ENCODE results near the gene LDLRAD4.

LDLRAD4 gene

DNA sequence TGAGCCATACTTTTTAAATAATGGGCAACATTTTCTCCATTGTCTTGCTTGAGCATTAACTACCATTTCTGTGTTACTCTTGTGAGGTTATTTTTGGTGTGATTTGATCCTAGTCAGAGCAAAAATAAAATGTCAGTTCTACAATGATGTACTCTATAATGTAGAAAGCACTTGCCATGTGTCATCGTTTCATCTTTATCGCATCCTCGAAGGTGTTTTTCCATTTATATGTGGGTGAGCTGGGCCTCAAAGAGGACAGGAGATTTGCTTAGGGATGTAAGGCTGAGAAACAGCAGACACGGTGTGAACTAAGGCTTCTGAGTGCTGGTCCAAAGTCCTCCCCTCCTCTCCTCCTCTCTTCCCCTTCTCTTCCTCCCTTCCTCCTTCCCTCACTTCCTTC is 308.0 kb downstream of the LDLRAD4 start:
- no peak for DNase-seq

DNA sequence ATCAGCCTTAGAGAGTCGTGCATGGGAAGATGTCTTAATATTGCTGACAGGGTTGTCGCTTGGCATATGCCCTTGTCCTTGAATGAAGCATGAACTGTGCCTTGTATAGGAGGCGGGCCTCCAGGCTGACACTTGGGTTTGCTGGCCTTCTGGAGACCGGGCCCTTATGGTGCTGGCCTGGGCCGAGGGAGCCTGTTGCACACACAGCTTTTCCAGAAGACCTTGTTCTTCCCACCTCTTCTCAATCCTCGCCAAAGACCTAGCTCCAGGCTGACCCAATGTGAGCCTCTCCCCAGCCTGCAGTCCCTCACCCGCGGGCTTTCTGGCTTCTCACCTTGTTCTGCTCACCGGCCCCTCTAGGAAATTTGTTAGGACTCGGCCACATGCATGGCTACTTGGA is 308.7 kb downstream of the LDLRAD4 start:
- DNase-seq = no peak

DNA sequence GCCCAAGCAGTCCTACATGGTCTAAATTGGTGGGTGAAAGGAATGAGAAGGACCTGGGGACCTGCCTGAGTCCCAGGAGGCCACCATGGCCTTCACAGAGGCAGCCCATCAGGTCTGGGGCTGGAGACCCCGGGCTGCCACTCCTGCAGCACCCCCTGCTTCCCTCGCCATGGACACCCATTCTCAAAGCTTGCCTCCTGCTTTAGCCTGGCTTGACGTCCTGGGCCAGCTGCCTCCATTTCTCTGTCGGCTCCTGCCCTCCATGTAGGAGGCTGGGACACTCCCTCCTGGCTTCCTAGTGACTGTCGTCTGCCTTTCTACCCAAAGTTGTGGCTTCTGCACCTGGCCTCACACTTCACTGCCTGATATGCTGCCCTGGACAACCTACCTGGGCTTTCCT is 309.2 kb downstream of the LDLRAD4 start:
- no peak for DNase-seq

DNA sequence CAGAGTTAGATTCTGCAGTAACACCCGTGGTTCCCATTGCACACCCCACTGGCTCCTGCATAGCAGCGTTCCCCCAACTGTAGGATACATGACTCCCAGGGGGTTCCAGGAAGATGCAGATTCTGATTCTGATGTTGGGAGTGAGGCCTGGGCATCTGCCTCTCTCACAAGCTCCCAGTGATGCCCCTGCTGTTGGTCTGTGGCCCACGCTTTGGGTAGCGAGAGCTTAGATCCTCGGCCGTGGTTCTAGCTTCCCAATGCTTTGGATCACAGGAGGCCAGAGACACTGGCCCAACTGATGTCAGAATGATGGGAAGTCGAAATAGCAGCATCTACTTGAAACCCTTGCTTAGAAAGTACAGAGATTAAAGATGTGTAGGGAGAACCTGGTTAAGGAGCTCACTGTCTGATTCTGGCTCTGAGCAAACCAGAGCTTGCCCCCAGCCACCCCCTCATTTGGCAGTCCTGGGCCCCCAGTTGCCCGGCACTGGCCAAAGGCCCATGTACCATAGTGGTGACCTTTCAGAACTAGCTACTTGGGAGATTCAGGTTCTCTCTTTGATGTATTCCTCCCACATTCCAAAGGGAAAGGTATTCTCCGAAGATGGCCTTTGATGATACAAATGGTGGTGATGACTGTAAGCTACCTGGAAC is 310.3 kb downstream of the LDLRAD4 start:
- DNase-seq = no peak

DNA sequence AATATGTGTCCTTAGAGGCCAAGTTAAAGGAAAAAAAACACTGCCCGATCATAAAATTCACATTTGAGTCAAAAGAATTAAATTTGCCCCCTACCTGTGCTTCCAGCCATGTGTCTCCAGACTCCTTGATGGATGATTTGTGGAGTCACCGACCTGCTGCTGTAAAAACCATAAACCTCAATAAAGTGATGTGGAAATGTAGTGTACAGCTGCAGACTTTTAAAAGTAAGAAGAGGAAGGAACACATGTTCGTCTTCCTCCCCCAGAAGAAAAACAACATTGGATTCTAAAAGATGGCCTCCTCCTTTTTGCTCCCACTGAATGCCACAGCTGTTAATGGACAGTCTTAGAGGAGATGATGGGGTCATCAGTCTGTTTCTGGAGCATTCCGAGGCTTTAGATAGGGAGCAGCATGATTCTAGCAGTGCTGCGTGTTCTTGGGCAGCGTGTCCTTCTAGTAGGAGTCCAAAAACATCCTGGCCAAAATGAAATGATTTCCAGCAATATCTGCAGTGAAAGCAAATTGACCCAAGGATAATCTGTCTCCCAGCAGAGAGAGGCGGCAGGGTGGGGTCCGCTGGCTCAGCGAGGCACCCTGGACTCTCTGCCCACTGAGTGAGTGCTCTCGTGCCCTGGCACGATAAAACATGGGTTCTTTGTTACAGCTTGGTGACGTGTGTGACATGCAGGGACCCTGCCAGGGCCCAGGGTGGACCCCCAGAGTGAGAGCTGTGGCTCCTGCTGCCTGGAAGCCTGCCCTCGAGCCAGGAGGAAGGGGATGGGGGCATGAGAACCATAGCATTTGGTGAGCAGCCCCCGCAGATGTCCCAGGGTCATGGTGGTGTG is 311.7 kb downstream of the LDLRAD4 start:
- DNase-seq = peak; percentile 40

DNA sequence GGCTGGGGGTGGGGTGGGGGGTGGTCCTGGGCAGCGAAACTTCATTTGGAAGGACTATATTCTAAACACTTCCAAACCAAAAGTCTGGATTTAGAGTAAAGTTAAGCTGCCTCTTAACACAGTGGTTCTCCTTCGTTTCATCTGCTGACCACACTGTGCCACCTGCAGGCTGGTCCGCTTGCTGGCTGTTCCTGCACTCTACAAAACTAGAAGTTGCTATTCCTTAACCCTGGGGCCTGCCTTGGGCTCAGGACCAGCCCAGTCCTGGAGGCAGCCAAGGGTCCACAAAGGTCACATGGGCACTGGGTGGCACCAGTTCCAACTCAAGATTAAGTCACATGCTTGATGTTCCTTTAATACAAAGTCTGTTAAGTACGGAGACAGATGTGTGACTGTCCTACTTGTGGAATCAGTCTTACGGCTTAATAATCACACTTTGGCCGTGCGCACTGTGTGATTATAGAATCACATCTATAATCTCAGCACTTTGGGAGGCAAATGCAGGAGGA is 312.4 kb downstream of the LDLRAD4 start:
- DNase-seq = peak; percentile 59

DNA sequence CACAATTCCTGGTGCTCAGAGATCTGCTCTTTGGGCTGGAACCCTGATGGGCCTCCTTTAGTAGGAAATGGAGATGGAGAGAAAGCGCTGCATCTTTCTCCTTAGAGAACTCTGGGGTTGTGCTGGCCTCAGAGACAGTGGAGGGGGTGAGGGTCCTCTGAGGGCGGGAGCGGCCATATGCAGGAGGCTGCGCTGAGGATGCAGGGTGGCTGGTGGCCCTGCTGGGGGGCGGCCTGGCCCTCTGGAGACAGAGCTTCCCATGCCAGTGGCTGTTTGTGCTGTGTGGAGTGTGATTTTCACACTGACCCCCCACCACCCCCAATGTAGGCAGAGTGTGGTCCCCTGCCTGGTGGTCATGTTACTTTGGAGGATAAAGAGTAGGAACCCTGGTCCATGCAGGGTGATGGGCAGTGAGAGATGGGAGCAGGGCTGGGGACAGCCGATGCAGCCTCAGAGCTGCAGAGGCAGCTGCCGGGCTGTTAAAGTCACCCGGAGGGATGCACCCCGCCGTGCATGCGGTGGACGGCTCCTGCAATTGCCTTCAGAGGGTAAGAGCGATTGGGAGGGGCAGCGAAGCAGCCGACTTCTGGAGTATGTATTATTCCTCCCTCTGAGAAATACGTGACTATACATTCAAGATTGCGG is 313.2 kb downstream of the LDLRAD4 start:
- no peak for DNase-seq

DNA sequence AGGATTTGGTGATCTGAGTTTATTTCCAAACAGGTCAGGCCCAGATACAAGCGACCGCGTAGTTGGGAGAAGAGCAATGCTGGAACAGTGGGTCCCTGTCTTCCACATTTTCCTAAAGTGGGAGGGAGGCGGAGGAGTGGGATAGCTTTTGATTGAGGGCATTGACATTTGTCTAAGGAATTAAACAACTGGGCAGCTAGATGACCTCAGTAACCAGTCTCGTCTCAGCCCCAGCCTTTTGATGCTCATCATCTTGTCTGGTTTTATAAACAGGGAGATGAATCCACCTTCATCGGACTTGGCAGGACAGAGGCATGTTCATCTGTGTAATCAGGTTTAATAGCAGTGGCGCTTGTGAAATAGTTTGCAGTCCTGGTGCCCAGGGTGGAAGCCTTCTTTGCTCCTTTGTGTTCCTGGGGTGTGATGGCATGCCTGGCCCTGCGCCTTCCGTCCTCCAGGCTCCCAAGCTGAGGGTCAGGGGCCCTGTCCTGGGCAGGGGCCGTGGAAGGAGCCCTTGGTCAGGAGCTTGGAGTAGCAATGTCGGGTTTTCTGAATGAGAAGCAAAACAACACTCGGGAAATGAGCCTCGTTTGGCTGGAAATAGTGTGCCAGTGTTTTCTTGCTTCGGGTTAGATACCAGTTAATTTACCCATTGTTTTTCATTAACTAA is 314.0 kb downstream of the LDLRAD4 start:
- no peak for DNase-seq

DNA sequence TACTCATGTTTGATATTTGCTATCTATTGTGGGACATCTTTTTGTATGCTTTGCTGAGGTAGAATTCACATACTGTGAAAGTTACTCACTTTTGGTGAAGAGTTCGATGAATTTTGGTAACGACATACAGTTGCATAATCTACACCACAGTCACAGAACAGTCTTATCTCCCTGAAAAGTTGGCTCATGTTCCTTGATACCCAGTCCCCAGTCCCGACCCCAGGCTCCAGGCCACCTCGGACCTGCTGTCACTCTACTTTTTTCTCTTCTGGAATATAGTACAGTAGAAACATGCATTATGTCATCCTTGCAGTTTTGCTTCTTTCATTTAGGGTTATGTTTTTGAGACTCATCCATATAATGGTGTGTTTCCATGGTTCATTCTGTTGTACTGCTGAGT is 316.1 kb downstream of the LDLRAD4 start:
- no peak for DNase-seq

DNA sequence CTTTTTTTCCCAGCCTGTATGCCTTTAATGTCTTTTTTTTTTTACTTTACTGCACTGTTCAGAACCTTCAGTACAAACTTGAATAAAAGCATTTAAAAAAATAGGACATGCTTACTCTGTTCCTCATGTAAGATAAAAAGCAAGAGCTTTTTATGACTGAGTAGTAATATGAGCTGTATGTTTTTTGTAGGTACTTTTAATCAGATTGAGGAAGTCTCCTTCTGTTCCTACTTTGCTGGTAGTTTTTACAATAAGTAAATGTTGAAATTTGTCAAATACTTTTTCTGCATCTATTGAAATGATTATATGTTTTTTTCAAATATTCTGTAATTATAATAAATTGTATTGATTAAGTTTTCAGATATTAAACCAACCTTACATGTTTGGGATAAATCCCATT is 318.0 kb downstream of the LDLRAD4 start:
- DNase-seq = peak; percentile 13

DNA sequence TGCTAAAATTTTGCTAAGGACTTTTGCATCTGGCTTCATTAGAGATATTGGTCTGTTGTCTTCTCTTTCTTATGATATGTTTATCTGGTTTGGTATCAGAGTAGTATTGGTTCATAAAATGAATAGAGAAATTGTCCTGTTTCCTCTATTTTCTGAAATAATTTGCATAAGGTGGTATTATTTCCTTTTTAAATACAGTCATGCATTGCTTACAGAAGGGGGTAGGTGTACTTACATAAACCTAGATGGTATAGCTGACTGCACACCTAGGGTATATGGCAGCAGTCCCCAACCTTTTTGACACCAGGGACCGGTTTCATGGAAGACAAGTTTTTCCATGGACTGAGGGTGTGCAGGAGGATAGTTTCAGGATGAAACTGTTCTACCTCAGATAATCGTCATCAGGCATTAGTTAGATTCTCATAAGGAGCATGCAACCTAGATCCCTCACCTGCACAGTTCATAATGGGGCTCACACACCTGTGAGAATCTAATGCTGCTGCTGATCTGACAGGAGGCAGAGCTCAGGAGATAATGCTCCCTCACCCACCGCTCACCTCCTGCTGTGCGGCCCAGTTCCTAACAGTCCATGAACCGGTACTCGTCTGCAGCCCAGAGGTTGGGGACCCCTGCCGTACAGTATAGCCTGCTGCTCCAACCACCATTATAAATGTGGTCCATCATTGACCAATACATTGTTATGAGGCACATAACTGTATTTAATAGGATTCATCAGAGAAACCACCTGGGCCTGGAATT is 318.6 kb downstream of the LDLRAD4 start:
- no peak for DNase-seq

DNA sequence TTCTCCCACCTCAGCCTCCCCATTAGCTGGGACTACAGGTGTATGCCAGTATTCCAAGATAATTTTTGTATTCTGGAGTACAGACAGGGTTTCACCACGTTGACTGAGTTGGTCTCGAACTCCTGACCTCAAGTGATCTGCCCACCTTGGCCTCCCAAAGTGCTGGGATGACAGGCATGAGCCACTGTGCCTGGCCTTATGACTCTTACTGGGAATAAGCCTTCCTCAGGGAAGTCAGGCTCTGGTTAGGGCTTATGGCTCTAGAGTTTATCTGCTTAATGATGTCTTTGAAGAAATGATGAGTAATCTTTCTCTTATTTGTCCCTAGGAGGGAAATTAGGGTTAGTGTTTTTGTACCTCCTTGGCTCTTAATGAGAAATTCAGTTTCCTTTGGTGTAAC is 320.1 kb downstream of the LDLRAD4 start:
- no peak for DNase-seq

DNA sequence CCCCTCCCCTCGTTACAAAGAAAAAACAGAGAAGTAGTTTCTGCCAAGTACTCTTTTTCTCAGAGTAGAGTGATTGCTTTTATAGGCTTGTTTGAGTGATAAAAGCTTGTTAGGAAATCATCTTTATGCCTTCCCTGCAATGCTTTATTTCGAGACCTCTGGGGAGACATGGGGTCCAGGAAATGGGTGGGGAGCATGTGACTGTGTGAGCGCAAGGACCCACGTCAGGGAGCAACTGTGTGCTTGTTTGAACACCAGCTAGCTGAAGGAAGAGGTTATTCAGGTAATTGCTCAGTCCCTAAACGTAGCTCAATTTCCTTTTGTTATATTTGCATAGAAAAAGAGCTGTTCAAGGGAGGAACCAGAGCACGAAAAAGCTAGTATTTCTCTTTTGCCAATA is 320.5 kb downstream of the LDLRAD4 start:
- no peak for DNase-seq

DNA sequence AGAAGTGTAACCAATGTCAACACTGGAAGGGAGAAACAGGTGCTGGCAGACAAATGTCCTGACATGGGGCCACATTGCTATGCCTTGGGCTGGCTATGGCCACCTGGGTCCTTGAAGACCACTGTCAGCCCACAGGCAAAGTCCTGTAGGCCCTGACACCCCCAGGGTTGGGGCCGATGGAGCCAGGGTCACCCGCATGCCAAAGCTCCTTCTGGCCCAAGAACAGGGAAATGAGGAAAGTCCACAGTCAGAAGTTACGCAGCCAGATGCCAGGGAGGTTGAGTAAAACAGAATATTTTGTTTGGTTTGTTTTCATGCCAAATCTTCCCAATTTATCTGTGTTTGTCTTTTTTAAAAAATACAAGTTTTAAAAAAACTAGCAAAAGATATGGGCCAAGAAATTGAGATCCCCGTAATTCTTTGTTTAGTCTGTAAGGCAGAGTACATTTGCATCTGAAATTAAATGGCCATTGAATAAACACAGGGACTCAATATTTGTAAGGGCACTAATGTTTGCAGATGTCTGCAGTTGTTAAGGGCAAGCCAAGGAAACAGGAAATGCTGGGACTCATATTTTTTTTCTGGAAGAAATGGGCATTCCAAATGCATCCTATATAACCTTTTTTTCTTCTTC is 321.4 kb downstream of the LDLRAD4 start:
- DNase-seq = no peak

DNA sequence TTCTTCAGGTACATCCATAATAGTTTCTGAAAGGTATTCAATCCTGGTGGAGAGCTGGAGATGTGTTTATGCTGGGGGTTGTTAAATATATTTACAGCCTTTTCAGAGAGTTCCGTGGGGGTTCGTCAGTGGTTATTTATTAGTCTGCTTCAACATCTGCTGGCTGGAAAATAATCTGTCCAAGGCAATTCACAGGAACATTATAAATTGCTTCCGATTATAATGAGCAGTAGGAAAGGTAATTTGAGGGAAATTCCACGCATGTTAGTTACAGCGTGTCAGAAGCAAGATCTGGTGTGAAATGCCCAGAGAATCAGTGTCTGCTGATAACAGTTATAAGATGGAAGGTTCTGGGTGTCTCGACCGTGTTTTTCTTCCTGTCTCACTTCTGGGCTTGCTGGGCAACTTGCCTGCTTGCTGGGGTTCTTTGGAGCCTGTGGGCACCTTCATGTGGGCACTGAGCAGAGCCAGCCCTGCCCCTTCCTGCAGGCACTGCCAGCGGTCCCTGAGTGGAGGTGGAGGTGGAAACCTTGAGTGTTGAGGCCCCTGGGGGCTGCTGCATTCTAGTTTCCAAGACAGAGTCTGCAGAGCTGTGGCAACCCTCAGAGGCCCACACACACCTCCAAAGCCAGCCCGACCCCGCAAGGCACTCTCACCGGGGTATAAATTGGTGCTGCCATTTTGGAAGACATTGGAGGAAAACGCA is 322.1 kb downstream of the LDLRAD4 start:
- DNase-seq = no peak

DNA sequence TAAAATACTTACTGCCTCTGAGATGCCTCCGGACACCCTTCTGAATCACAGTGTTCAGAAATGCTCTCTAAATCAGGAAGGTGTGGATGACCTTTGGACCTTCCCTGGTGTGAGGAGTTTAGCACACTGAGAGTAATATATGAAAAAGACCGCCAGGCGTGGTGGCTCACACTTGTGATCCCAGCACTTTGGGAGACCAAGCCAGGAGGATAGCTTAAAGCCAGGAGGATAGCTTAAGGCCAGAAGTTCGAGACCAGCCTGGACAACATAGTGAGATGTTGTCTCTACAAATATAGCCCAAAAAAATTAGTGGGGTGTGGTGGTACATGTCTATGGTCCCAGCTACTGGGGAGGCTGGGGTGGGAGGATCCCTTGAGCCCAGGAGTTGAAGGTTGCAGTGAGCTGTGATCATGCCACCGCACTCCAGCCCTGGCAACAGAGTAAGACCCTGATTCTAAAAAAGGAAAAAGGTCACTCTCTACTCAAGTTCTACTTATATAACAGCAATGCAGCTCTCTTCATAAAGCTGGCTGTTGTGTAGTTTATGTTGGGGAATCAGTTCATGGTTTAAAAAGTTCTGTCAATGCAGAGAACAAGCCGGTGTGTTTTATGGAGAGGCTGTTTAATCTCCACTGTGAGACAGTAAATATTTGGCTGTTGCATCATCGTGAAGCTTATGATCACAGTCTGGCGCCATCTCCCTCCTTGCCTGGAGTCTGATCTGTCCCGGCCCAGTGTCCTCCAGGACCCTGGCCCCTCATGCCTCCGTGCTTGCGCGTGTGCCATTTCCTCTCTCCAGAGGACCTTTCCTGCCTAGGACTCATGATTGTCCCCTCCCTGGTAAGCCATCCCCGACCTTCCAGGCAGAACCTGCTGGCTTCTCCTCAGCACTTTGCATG is 323.3 kb downstream of the LDLRAD4 start:
- peak; percentile 27 for DNase-seq

DNA sequence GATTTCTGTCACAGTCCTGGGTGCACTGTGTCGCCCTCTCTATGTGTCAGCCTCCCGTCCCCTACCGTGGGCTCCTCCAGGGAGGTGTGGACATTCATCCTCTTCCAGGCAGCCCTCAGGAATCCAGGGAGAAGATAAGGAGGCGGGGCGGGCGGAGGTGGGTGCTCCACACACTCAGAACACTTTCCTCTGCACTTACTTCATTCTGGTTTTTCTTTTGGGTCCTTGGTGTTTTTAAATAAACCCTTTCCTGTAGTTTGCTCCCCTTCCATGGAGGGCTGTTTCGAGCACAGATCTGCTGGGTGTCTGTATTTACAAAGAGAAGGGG is 323.9 kb downstream of the LDLRAD4 start:
- DNase-seq = no peak

DNA sequence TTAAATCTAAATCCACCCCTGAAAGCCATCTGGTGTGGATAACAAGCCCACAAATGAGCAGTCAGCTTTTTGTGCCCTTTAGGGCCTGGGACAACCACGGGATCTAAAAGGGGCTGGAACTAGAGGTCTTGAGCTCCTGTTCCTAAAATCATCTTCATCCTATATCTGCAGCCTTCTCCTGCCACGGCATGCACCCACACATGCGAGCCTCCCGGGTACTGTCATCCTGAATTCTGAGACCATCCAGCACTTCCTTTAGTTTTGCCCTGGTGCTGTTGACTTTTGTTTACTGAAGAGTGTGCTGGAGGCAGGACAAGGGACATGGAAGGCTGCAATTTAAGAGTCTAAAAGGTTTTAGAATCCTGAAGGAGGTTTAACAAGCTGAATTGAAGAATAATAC is 324.6 kb downstream of the LDLRAD4 start:
- no peak for DNase-seq

DNA sequence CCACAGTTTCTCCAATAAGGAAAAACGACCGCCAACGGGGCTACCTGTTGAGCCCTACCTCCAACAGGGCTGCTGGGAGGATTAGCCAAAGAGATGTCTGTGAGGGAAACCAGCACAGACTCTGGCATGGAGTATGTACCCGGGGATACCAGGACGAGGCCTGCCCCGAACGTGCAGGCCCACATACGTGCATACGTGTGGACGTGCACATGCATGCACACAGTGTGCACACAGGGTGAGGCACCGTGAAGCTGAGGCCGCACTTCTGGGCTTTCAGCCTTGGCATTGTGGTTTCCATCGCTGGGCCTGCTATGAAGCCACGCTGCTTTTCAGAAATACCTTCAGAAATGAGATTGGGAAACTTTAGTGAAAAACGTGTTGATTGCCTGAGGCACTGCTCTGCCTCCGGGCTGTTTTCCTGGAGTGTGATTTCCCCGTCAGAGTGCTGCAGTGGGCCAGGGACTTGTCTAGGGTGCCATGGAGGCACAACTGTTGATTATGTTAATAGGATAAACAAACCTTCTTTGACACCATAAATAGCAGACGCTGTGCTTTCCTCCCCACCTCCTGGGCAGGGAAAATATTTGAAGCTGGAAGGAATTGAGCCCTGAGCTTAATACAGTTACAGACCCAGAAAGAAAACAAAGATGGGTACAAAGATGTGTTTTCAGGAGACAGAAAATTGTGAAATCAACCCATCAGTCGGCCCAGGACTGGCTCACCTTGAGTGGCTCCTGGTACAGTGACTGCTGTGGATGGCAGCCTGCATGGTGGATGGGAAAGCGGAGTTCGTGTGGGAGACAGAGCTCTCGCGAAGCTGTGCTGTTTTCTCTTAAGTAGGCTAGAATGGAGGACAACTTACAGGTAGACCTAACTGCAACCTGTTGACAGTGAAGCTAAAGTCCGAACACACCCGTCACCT is 325.5 kb downstream of the LDLRAD4 start:
- no peak for DNase-seq

All from MV-4-11 (cell line).